ENCODE data around the gene TCN2.
"Not testable (repeated sequence)": the region's sequence is repeated elsewhere in the genome, so short reads cannot be mapped to it uniquely, and the experiment has no call there.

The TCN2 gene

GRCh38 chr22:30650508-30651116 is 43.6 kb downstream of the TCN2 start:
- no peak for FAIRE-seq

GRCh38 chr22:30652852-30653251 is 45.9 kb downstream of the TCN2 start:
- FAIRE-seq, result no peak

GRCh38 chr22:30654361-30654760 is 47.4 kb downstream of the TCN2 start:
- FAIRE-seq, result no peak

- FAIRE-seq, result no peak
Observed at GRCh38 chr22:30655532-30655931, 48.6 kb downstream of the TCN2 start.

GRCh38 chr22:30662040-30662439 is 55.1 kb downstream of the TCN2 start:
- FAIRE-seq, result no peak

- no peak for FAIRE-seq
Observed at GRCh38 chr22:30664798-30665197, 57.8 kb downstream of the TCN2 start.

DNA sequence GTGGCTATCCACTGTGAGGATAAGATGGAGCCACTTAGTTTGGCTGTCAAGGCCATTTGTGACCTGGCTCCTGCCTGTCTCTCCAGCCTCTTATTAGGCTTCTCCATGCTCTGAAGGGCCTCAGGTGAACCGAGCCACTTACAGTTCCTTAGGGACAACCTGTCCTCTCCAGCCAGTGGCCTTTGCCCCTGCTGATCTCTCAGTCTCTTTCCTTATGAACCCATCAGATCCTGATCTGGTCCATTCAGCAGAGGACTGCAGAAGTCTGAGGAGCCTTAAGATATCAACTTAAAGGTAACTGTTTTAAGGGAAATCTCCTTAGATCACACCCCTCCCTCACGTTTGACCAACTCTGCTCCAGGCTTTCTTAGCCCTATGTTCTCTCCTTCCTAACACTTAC is 58.3 kb downstream of the TCN2 start:
- FAIRE-seq, result no peak

GRCh38 chr22:30665786-30666185 is 58.8 kb downstream of the TCN2 start:
- FAIRE-seq, result no peak

GRCh38 chr22:30667107-30667493 is 60.1 kb downstream of the TCN2 start:
- no peak for FAIRE-seq

DNA sequence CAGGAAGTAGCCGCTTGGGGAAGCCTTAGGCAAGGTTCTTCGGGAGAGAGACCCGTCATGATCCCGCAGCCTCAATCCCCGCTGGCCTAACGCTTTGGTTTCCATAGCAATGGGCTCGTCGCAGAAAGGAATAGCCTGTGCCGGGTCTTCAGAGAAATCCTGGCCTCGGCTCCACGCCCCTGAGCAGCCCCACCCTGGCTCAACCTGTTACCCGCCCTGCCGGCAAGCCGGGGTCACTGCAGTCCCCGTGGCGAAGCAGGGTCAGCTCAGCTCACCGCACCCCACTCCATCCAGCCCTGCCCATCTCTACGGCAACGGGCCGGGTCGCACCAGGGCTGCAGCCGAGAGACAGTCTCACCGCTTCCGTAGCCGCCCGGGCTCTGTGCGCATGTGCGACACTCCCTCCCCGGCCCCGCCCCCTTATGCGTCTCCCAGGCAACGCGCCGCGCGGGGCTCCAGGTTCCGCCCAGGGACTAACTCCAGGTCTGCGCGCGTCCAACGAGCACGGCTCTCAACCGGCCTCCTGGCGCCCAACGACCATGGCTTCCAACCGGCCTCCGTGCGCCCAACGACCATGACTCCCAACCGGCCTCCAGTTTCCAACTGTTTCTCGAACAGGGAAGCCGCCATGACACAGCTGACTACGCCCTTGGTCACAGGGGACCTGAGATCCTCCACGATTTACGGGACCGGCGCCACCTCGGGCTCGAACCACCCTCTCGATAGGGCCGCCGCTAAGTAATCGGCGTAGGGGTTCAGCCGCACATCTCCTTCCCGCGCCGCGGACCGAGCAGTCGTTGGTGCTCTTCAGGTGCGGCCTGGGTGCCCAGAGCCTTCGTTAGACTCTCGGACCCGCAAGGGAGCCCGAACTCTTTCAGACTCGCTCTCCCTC is 60.8 kb downstream of the TCN2 start, which contains the start of gene DUSP18:
Gene DUSP18 (minus strand): TSS at position 382 of the 892 bp plus-strand sequence. CDS start 3,872 bp downstream, outside the sequence.
- peak; percentile 88 for FAIRE-seq

- no peak for FAIRE-seq
Observed at GRCh38 chr22:30668386-30668710, 61.4 kb downstream of the TCN2 start.

DNA sequence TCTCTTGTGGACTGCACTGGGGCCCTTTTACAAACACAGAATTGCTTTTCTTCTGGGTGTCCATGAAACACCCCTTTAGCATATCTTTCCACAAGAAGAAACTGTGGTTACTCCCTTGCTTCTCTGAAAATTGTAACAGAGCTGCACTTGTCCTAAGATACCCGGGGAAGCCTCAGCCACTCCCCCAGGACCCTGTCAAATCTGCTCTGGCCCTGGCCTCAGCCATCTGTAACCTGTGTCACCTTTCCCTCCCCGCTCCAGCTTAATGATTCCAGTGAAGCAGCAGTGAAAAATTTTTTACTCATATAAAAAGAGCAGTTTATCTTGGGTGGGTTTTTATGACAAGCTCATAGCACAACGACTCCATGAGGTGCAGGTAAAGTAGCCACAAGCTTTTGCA is 64.1 kb downstream of the TCN2 start:
- no peak for FAIRE-seq

- FAIRE-seq, result no peak
Observed at GRCh38 chr22:30673136-30673535, 66.2 kb downstream of the TCN2 start.

- no peak for FAIRE-seq
Observed at GRCh38 chr22:30674482-30674881, 67.5 kb downstream of the TCN2 start.

DNA sequence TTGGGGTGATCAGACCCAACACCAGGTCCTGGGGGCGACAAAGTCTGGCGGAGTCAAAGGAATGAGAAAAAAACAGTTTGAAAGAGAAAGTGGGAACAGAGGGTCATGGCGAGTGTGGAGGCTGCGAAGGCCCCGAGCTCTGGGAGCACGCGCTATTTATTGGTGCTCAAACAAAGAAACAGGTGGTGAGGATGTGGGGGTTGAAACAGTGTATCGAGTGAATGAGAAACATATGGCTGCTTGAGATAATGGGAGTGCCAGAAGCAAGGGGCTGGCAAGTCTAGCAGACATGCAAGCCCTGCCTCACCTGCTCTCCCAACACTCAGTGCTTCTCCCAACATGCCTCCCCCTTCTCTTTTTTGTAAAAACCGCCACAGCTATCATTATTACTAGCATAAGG is 68.5 kb downstream of the TCN2 start:
- no peak for FAIRE-seq

GRCh38 chr22:30676565-30676964 is 69.6 kb downstream of the TCN2 start:
- FAIRE-seq, result not testable (repeated sequence)

All from G401.6 (cell line).